ENCODE measurements around the gene EXOC4. TPM values are rescaled to one million over a fixed set of nuclear protein-coding genes. Genes with fewer than 3 reads are reported as not detected.

EXOC4 gene
- total RNA-seq, 2 donors from 2014 or later, result 106 to 115 TPM

DNA sequence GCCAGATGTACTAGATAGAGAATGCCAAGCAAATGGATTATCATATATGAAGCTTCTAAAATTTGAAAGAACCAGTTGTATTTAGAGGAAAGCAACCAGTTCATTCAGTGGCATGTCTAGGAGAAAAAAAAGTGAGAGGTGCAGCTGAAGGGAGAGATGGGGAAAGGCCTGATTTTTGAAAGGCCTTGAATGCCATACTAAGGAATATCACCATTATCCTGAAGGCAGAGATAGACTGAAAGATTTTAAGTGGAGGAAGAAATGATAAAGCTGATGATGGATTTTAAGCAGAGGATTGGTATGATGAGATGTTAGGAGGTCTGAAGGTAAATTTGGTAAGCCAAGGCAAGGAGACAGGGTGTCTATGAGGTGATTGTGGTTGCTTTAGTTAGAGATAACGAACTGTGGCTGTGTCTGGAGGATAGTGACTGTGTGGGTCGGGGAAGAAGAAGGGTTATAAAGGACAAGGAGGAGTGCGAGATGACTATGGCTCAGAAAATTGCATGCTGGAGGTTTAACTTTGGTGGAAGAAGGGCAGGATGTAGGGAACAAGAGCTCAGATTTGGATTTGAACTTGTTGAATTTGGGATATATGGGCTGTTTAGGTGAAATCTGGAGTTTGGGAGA is 330.8 kb downstream of the EXOC4 start:
- Mint-ChIP-seq H3K27ac (peak overlapping the region; percentile 10), H3K27me3 (ENCODE audit: insufficient read depth) (no peaks in the 10 kb centered on the region), H3K4me3 (no peak overlapping the region), H3K4me1 (peaks cover 16% of the 10 kb centered on the region), H3K36me3 (ENCODE audit: low read depth) (peaks cover 20% of the 10 kb centered on the region), H3K9me3 (no peaks in the 10 kb centered on the region)
- H3K9ac ChIP-seq (ENCODE audit: extremely low read depth, low read length, poor library complexity, severe bottlenecking), result no peak overlapping the region
- 83% methylated on average over 3 of the region's 3 CpGs; no CpG with 5 or more reads in 1 of the 2 experiments for WGBS, 2 experiments (ENCODE audit: insufficient coverage in 1 of 2, insufficient read length in 1 of 2)
- H3K27me3 ChIP-seq (ENCODE audit: control insufficient read depth, insufficient read depth, low read length, poor library complexity, severe bottlenecking), result no peaks in the 10 kb centered on the region
- TF ChIP-seq, protein P1, sequence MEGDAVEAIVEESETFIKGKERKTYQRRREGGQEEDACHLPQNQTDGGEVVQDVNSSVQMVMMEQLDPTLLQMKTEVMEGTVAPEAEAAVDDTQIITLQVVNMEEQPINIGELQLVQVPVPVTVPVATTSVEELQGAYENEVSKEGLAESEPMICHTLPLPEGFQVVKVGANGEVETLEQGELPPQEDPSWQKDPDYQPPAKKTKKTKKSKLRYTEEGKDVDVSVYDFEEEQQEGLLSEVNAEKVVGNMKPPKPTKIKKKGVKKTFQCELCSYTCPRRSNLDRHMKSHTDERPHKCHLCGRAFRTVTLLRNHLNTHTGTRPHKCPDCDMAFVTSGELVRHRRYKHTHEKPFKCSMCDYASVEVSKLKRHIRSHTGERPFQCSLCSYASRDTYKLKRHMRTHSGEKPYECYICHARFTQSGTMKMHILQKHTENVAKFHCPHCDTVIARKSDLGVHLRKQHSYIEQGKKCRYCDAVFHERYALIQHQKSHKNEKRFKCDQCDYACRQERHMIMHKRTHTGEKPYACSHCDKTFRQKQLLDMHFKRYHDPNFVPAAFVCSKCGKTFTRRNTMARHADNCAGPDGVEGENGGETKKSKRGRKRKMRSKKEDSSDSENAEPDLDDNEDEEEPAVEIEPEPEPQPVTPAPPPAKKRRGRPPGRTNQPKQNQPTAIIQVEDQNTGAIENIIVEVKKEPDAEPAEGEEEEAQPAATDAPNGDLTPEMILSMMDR (conservative IDR thresholded peaks at IDR 0.05), result no peak
- no peaks in the 10 kb centered on the region for H3K36me3 ChIP-seq (ENCODE audit: control insufficient read depth, insufficient read depth, low read length)
- H3K4me3 ChIP-seq (ENCODE audit: low read length), result no peak overlapping the region
- H3K27ac ChIP-seq (ENCODE audit: low read depth, low read length), result no peak overlapping the region
- DNase-seq, result no peak
- H3K9me3 ChIP-seq (ENCODE audit: control insufficient read depth, low read length), result peaks cover 5% of the 10 kb centered on the region
- H3K4me1 ChIP-seq (ENCODE audit: control insufficient read depth, insufficient read depth, low read length), result peaks cover 5% of the 10 kb centered on the region

- H3K27ac ChIP-seq (ENCODE audit: low read depth, low read length), result no peak overlapping the region
- 93 to 100% methylated on average over 3 to 6 of the region's 6 CpGs for WGBS, 2 experiments (ENCODE audit: insufficient coverage in 1 of 2, insufficient read length in 1 of 2)
- peaks cover 5% of the 10 kb centered on the region for H3K9me3 ChIP-seq (ENCODE audit: control insufficient read depth, low read length)
- no peaks in the 10 kb centered on the region for H3K36me3 ChIP-seq (ENCODE audit: control insufficient read depth, insufficient read depth, low read length)
- no peak overlapping the region for H3K27ac Mint-ChIP-seq
- DNase-seq, result no peak
- H3K4me3 Mint-ChIP-seq, result no peak overlapping the region
- no peaks in the 10 kb centered on the region for H3K27me3 Mint-ChIP-seq (ENCODE audit: insufficient read depth)
- no peaks in the 10 kb centered on the region for H3K27me3 ChIP-seq (ENCODE audit: control insufficient read depth, insufficient read depth, low read length, poor library complexity, severe bottlenecking)
- H3K36me3 Mint-ChIP-seq (ENCODE audit: low read depth), result peaks cover 14% of the 10 kb centered on the region
- H3K4me1 ChIP-seq (ENCODE audit: control insufficient read depth, insufficient read depth, low read length), result peaks cover 5% of the 10 kb centered on the region
- H3K9ac ChIP-seq (ENCODE audit: extremely low read depth, low read length, poor library complexity, severe bottlenecking), result no peak overlapping the region
- peaks cover 16% of the 10 kb centered on the region for H3K4me1 Mint-ChIP-seq
- no peak overlapping the region for H3K4me3 ChIP-seq (ENCODE audit: low read length)
- TF ChIP-seq, protein P1 (conservative IDR thresholded peaks at IDR 0.05), result no peak
- no peaks in the 10 kb centered on the region for H3K9me3 Mint-ChIP-seq
Measured at GRCh38 chr7:133584956-133585668, 332.2 kb downstream of the EXOC4 start.

DNA sequence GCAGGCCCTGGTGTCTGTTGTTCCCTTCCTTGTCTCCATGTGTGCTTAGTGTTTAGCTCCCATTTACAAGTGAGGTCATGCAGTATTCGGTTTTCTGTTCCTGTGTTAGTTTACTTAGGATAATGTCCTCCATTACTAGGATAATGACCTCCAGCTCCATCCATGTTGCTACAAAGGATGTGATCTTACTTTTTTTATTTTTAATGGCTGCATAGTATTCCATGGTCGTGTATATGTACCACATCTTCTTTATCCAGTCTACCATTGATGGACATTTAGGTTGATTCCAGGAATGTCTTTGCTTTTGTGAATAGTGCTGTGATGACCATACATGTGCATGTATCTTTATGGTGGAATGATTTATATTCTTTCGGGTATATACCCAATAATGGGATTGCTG is 333.4 kb downstream of the EXOC4 start:
- Histone ChIP-seq H3K27me3 (ENCODE audit: control insufficient read depth, insufficient read depth, low read length, poor library complexity, severe bottlenecking) (no peaks in the 10 kb centered on the region), H3K4me3 (ENCODE audit: low read length) (no peak overlapping the region), H3K9me3 (ENCODE audit: control insufficient read depth, low read length) (peaks cover 5% of the 10 kb centered on the region), H3K36me3 (ENCODE audit: control insufficient read depth, insufficient read depth, low read length) (no peaks in the 10 kb centered on the region), H3K27ac (ENCODE audit: low read depth, low read length) (no peak overlapping the region), H3K4me1 (ENCODE audit: control insufficient read depth, insufficient read depth, low read length) (peaks cover 5% of the 10 kb centered on the region), H3K9ac (ENCODE audit: extremely low read depth, low read length, poor library complexity, severe bottlenecking) (no peak overlapping the region)
- TF ChIP-seq, protein P1 (conservative IDR thresholded peaks at IDR 0.05), result no peak
- Mint-ChIP-seq H3K9me3 (no peaks in the 10 kb centered on the region), H3K27ac (no peak overlapping the region), H3K4me3 (no peak overlapping the region), H3K4me1 (peaks cover 16% of the 10 kb centered on the region), H3K27me3 (ENCODE audit: insufficient read depth) (no peaks in the 10 kb centered on the region), H3K36me3 (ENCODE audit: low read depth) (peaks cover 9% of the 10 kb centered on the region)
- no peak for DNase-seq
- WGBS, 2 experiments (ENCODE audit: insufficient coverage in 1 of 2, insufficient read length in 1 of 2), result 95 to 100% methylated on average over 2 to 3 of the region's 3 CpGs
